ENCODE measurements around the gene FMN1.

DNA sequence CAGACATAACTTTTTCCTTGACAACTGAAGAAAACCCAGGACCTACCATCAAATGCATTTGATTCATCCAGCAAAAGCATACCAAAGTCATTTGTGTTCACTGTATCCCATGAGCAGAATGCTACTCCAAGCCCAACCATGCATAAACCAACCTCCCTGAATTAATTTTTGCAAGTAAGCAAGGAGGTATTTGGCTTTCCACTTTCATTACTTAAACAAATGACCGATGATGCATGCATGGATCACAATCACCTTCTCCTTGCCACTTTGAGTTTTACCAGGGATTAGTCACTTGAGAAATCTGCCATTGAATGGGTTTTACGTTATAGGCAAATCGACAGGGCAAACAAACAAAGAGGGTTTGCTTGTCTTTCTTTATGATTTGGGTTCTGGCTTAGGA lies 214.8 kb downstream of the FMN1 start:
- TF ChIP-seq, protein P1, sequence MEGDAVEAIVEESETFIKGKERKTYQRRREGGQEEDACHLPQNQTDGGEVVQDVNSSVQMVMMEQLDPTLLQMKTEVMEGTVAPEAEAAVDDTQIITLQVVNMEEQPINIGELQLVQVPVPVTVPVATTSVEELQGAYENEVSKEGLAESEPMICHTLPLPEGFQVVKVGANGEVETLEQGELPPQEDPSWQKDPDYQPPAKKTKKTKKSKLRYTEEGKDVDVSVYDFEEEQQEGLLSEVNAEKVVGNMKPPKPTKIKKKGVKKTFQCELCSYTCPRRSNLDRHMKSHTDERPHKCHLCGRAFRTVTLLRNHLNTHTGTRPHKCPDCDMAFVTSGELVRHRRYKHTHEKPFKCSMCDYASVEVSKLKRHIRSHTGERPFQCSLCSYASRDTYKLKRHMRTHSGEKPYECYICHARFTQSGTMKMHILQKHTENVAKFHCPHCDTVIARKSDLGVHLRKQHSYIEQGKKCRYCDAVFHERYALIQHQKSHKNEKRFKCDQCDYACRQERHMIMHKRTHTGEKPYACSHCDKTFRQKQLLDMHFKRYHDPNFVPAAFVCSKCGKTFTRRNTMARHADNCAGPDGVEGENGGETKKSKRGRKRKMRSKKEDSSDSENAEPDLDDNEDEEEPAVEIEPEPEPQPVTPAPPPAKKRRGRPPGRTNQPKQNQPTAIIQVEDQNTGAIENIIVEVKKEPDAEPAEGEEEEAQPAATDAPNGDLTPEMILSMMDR (conservative IDR thresholded peaks at IDR 0.05; ENCODE audit: low read depth, low read length): no peak
- TF ChIP-seq EZH2 (IDR thresholded peaks at IDR 0.05; ENCODE audit: borderline replicate concordance, low read depth, low read length, poor library complexity, severe bottlenecking): no peak

Data from A673 (cell line).